ENCODE measurements around the gene ECE1.

Gene ECE1

GRCh38 chr1:21313203-21313885 is 23.1 kb upstream of the ECE1 start:
- TF ChIP-seq, protein P1, sequence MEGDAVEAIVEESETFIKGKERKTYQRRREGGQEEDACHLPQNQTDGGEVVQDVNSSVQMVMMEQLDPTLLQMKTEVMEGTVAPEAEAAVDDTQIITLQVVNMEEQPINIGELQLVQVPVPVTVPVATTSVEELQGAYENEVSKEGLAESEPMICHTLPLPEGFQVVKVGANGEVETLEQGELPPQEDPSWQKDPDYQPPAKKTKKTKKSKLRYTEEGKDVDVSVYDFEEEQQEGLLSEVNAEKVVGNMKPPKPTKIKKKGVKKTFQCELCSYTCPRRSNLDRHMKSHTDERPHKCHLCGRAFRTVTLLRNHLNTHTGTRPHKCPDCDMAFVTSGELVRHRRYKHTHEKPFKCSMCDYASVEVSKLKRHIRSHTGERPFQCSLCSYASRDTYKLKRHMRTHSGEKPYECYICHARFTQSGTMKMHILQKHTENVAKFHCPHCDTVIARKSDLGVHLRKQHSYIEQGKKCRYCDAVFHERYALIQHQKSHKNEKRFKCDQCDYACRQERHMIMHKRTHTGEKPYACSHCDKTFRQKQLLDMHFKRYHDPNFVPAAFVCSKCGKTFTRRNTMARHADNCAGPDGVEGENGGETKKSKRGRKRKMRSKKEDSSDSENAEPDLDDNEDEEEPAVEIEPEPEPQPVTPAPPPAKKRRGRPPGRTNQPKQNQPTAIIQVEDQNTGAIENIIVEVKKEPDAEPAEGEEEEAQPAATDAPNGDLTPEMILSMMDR (IDR thresholded peaks at IDR 0.05; ENCODE audit: low read depth, low read length, missing control alignments): no peak
- no peak for DNase-seq (ENCODE audit: low read depth)
- no peak overlapping the region for H3K4me3 ChIP-seq (ENCODE audit: low read depth, low read length)

DNA sequence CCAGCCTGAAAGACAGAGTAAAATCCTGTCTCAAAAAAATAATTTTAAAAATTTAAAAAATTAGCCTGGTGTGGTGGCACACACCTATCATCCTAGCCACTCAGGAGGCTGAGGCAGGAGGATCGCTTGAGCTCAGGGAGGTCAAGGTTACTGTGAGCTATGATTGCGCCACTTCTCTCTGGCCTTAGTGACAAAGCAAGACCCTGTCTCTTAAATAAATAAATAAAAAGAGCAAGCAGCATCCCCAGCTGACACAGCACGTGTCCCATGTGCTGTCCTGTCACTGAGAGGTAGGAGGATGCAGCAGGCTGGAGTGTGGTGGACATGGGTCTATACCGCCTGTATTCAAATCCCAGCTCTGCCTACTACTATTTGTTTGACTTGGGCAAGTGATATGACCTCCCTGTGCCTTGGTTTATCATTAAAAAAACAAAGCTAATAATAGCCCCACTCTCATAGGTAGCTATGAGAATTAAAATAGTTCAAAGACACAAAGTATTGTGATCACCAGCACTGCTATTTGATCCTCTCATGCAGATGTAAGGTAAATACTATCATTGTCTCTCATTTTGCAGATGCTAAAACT is 22.2 kb upstream of the ECE1 start:
- TF ChIP-seq, protein P1 (IDR thresholded peaks at IDR 0.05; ENCODE audit: low read depth, low read length, missing control alignments): no peak
- no peak for DNase-seq (ENCODE audit: low read depth)
- H3K4me3 ChIP-seq (ENCODE audit: low read depth, low read length): no peak overlapping the region

GRCh38 chr1:21311016-21311415 is 20.8 kb upstream of the ECE1 start:
- TF ChIP-seq, protein P1 (IDR thresholded peaks at IDR 0.05; ENCODE audit: low read depth, low read length, missing control alignments): no peak
- DNase-seq (ENCODE audit: low read depth): no peak

DNA sequence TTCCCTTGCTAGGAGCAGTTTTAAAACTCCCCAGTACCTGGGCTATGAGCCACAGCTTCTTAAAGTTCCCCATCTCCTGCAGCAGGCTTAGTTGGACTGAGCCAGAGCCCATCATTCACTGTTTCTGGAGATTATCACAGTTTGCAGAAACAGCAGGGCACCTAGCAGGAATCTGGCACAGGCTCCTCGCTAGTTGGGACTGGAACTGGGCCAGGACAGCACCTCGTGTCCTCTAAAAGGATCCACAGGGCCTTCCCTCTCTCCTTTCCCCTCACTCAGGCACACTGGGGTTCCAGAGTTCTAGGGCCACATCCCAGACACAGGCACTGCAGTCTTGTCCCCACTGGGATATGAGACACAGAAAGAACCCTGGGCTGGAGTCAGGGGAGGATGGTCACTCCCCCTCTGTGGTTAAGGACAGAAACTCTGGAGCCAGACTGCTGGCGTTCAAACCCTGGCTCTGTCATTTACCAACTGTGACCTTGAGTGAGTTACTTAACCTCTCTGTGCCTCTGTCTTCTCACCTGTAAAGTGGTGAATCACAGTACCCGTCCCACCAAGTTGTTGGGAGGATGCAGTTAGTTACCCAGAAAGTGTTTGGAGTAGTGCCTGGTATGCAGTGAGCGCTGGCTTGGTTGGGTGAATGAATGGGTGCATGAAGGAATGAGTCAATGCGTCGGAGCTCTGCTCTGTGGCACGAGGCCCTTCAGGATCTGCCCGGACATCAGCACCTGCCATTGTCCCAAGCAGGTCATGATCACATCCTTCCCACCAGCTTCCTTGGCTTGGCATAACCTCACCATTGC is 18.8 kb upstream of the ECE1 start:
- H3K4me3 ChIP-seq (ENCODE audit: low read depth, low read length): no peak overlapping the region
- no peak for DNase-seq (ENCODE audit: low read depth)
- TF ChIP-seq, protein P1 (IDR thresholded peaks at IDR 0.05; ENCODE audit: low read depth, low read length, missing control alignments): no peak

More at GRCh38 chr1:21311016-21311415, 20.8 kb upstream of the ECE1 start:
- H3K4me3 ChIP-seq (ENCODE audit: low read depth, low read length): no peak overlapping the region

DNA sequence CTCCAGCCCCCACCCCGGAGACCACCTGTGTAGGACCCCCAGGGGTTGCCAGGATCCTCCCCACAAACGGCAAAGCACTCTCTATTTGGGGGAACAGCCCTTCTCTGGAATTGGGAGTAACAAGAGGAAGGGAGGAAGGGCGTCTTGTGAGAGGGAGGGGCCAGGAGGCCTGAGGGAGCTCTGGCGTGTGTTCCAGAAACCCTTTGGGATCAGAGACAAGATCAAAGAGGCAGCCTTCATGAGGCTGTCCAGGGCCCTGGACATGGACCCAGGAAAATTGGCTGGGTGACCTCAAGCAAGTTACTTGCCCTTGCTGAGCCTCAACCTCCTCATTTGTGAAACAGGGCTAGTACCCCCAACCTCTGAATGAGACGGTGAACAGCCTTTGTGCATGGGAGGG is 18.1 kb upstream of the ECE1 start:
- H3K4me3 ChIP-seq (ENCODE audit: low read depth, low read length): no peak overlapping the region
- DNase-seq (ENCODE audit: low read depth): no peak

GRCh38 chr1:21307663-21308305 is 17.5 kb upstream of the ECE1 start:
- no peak for DNase-seq (ENCODE audit: low read depth)
- H3K4me3 ChIP-seq (ENCODE audit: low read depth, low read length): no peak overlapping the region
- TF ChIP-seq, protein P1 (IDR thresholded peaks at IDR 0.05; ENCODE audit: low read depth, low read length, missing control alignments): no peak

More for the DNA sequence above, 18.1 kb upstream of the ECE1 start:
- TF ChIP-seq, protein P1 (IDR thresholded peaks at IDR 0.05; ENCODE audit: low read depth, low read length, missing control alignments): no peak

Measured in GM12864 (cell line).